DND-41 (cell line): ENCODE measurements around the gene RBKS.

Experiments used
- EZH2 ChIP-seq: IDR thresholded peaks from 3 replicates; pipeline ENCODE4 v1.6.1; 2012; ENCODE audit warnings: borderline replicate concordance, low read depth, mild to moderate bottlenecking, moderate library complexity, low read length, inconsistent platforms; ENCODE audit not compliant: severe bottlenecking
- TF ChIP-seq, protein P1 (sequence below): IDR thresholded peaks from 2 replicates; pipeline ENCODE4 v1.5.1; 2012; ENCODE audit warnings: borderline replicate concordance, low read length, moderate library complexity, mild to moderate bottlenecking; ENCODE audit not compliant: poor library complexity, severe bottlenecking; ENCODE audit errors: extremely low read depth

DNA sequence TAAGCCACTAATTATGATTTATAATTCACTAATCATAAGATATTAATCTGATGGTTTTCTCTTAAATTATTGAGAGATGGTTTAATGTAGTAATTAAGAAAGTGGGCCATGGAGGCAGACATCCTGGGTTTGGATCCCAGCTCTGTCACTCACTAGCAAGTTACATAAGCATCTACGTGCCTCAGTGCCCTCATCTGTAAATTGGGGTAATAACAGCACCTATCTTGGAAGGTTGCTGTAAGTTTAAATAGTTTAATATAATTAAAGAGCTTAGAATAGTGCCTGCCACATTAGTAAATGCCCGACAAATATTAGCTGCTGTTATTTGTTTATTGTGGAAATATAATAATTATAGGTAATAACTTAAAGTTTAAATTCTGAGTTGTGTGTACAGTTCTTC, 31.2 kb upstream of the RBKS start:
- TF ChIP-seq, protein P1, sequence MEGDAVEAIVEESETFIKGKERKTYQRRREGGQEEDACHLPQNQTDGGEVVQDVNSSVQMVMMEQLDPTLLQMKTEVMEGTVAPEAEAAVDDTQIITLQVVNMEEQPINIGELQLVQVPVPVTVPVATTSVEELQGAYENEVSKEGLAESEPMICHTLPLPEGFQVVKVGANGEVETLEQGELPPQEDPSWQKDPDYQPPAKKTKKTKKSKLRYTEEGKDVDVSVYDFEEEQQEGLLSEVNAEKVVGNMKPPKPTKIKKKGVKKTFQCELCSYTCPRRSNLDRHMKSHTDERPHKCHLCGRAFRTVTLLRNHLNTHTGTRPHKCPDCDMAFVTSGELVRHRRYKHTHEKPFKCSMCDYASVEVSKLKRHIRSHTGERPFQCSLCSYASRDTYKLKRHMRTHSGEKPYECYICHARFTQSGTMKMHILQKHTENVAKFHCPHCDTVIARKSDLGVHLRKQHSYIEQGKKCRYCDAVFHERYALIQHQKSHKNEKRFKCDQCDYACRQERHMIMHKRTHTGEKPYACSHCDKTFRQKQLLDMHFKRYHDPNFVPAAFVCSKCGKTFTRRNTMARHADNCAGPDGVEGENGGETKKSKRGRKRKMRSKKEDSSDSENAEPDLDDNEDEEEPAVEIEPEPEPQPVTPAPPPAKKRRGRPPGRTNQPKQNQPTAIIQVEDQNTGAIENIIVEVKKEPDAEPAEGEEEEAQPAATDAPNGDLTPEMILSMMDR = no peak
- no peak for TF ChIP-seq EZH2
